Measurements from ENCODE around the gene NOL6.
"Not testable (repeated sequence)": the region's sequence is repeated elsewhere in the genome, so short reads cannot be mapped to it uniquely, and the experiment has no call there.

The NOL6 gene

GRCh38 chr9:33430942-33431341 is 42.8 kb downstream of the NOL6 start:
- no peak for TF ChIP-seq CTCF (IDR thresholded peaks at IDR 0.05; ENCODE audit: borderline replicate concordance, control extremely low read depth, extremely low read depth, insufficient read depth, missing control alignments)
- in situ Hi-C loops (cut with MboI; ENCODE audit: low sequenced_read_pairs, unreplicated experiment), result no loop called here
- DNase-seq (ENCODE audit: low spot score), result no peak

- no peak for TF ChIP-seq CTCF (IDR thresholded peaks at IDR 0.05; ENCODE audit: borderline replicate concordance, control extremely low read depth, extremely low read depth, insufficient read depth, missing control alignments)
- in situ Hi-C loops (cut with MboI; ENCODE audit: low sequenced_read_pairs, unreplicated experiment), result no loop called here
- DNase-seq (ENCODE audit: low spot score), result no peak
Measured at GRCh38 chr9:33429256-33429985, 44.3 kb downstream of the NOL6 start.

GRCh38 chr9:33426843-33427293 is 46.9 kb downstream of the NOL6 start:
- TF ChIP-seq CTCF (IDR thresholded peaks at IDR 0.05; ENCODE audit: borderline replicate concordance, control extremely low read depth, extremely low read depth, insufficient read depth, missing control alignments), result no peak
- no peak for DNase-seq (ENCODE audit: low spot score)
- in situ Hi-C loops (cut with MboI; ENCODE audit: low sequenced_read_pairs, unreplicated experiment), result no loop called here

- no peak for DNase-seq (ENCODE audit: low spot score)
- in situ Hi-C loops (cut with MboI; ENCODE audit: low sequenced_read_pairs, unreplicated experiment), result no loop called here
- no peak for TF ChIP-seq CTCF (IDR thresholded peaks at IDR 0.05; ENCODE audit: borderline replicate concordance, control extremely low read depth, extremely low read depth, insufficient read depth, missing control alignments)
Measured at GRCh38 chr9:33425128-33425533, 48.6 kb downstream of the NOL6 start.

GRCh38 chr9:33424492-33424891 is 49.2 kb downstream of the NOL6 start:
- in situ Hi-C loops (cut with MboI; ENCODE audit: low sequenced_read_pairs, unreplicated experiment); DNase-seq (ENCODE audit: low spot score): not testable (repeated sequence)

- DNase-seq (ENCODE audit: low spot score); in situ Hi-C loops (cut with MboI; ENCODE audit: low sequenced_read_pairs, unreplicated experiment): not testable (repeated sequence)
Measured at GRCh38 chr9:33424043-33424442, 49.7 kb downstream of the NOL6 start.

GRCh38 chr9:33419708-33420303 is 53.9 kb downstream of the NOL6 start:
- in situ Hi-C loops (cut with MboI; ENCODE audit: low sequenced_read_pairs, unreplicated experiment), result no loop called here
- no peak for TF ChIP-seq CTCF (IDR thresholded peaks at IDR 0.05; ENCODE audit: borderline replicate concordance, control extremely low read depth, extremely low read depth, insufficient read depth, missing control alignments)
- DNase-seq (ENCODE audit: low spot score), result no peak
